ENCODE data around the gene TRPM3. TPM values are rescaled to one million over a fixed set of nuclear protein-coding genes. Genes with fewer than 3 reads are reported as not detected.

Gene TRPM3
- total and polyA plus RNA-seq, 9 of the 15 experiments (the other 6 are each of a cell fraction or from before 2014, with no cell fraction given) = 0.04 TPM; not detected in 8

- TF ChIP-seq ARID3B (CRISPR knock-in tag; IDR thresholded peaks at IDR 0.05; ENCODE audit: borderline replicate concordance) (no peak), MAZ (CRISPR knock-in tag; conservative IDR thresholded peaks at IDR 0.05 in 1 of 2, IDR thresholded peaks at IDR 0.05 in 1 of 2) (no peak), TSC22D4 (tag; IDR thresholded peaks at IDR 0.05) (no peak), EZH2 (IDR thresholded peaks at IDR 0.05; ENCODE audit: borderline replicate concordance, low read depth, low read length) (no peak), FOXK1 (CRISPR knock-in tag; IDR thresholded peaks at IDR 0.05; ENCODE audit: borderline replicate concordance) (no peak), FOXM1 (IDR thresholded peaks at IDR 0.05; ENCODE audit: low read depth) (no peak), FOXM1 (CRISPR knock-in tag; IDR thresholded peaks at IDR 0.05; ENCODE audit: low read depth) (no peak), L3MBTL2 (IDR thresholded peaks at IDR 0.05) (no peak), ZNF23 (CRISPR knock-in tag; IDR thresholded peaks at IDR 0.05) (no peak)
- TF ChIP-seq, protein P1, sequence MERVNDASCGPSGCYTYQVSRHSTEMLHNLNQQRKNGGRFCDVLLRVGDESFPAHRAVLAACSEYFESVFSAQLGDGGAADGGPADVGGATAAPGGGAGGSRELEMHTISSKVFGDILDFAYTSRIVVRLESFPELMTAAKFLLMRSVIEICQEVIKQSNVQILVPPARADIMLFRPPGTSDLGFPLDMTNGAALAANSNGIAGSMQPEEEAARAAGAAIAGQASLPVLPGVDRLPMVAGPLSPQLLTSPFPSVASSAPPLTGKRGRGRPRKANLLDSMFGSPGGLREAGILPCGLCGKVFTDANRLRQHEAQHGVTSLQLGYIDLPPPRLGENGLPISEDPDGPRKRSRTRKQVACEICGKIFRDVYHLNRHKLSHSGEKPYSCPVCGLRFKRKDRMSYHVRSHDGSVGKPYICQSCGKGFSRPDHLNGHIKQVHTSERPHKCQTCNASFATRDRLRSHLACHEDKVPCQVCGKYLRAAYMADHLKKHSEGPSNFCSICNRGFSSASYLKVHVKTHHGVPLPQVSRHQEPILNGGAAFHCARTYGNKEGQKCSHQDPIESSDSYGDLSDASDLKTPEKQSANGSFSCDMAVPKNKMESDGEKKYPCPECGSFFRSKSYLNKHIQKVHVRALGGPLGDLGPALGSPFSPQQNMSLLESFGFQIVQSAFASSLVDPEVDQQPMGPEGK (CRISPR knock-in tag; IDR thresholded peaks at IDR 0.05; ENCODE audit: borderline replicate concordance) = no peak
- TF ChIP-seq, protein P2, sequence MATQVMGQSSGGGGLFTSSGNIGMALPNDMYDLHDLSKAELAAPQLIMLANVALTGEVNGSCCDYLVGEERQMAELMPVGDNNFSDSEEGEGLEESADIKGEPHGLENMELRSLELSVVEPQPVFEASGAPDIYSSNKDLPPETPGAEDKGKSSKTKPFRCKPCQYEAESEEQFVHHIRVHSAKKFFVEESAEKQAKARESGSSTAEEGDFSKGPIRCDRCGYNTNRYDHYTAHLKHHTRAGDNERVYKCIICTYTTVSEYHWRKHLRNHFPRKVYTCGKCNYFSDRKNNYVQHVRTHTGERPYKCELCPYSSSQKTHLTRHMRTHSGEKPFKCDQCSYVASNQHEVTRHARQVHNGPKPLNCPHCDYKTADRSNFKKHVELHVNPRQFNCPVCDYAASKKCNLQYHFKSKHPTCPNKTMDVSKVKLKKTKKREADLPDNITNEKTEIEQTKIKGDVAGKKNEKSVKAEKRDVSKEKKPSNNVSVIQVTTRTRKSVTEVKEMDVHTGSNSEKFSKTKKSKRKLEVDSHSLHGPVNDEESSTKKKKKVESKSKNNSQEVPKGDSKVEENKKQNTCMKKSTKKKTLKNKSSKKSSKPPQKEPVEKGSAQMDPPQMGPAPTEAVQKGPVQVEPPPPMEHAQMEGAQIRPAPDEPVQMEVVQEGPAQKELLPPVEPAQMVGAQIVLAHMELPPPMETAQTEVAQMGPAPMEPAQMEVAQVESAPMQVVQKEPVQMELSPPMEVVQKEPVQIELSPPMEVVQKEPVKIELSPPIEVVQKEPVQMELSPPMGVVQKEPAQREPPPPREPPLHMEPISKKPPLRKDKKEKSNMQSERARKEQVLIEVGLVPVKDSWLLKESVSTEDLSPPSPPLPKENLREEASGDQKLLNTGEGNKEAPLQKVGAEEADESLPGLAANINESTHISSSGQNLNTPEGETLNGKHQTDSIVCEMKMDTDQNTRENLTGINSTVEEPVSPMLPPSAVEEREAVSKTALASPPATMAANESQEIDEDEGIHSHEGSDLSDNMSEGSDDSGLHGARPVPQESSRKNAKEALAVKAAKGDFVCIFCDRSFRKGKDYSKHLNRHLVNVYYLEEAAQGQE (IDR thresholded peaks at IDR 0.05; ENCODE audit: borderline replicate concordance) = no peak
- TF ChIP-seq, protein P2 (CRISPR knock-in tag; IDR thresholded peaks at IDR 0.05; ENCODE audit: low read depth) = no peak
- Histone ChIP-seq H3K4me2 (ENCODE audit: insufficient read depth, low read length) (no peak overlapping the region), H3K9me3 (replicated peaks; ENCODE audit: control insufficient read depth, insufficient read depth, low read depth, low read length) (no peaks in the 10 kb centered on the region), H3K27ac (ENCODE audit: extremely low read depth, low read depth, low read length) (no peak overlapping the region), H3K79me2 (ENCODE audit: control insufficient read depth, insufficient read depth, low read length) (no peaks in the 10 kb centered on the region), H4K20me1 (replicated peaks; ENCODE audit: control insufficient read depth, insufficient read depth, low read length) (no peaks in the 10 kb centered on the region), H2AFZ (ENCODE audit: low read depth, low read length) (no peak overlapping the region), H3K9me1 (ENCODE audit: control insufficient read depth, insufficient read depth, low read length) (no peaks in the 10 kb centered on the region), H3K27me3 (ENCODE audit: control insufficient read depth in 2 of 2, insufficient read depth in 2 of 2, low read length in 2 of 2) (no peaks in the 10 kb centered on the region), H3K4me1 (replicated peaks in 1 of 2; ENCODE audit: control insufficient read depth in 2 of 2, insufficient read depth in 2 of 2, low read length in 2 of 2) (no peaks in the 10 kb centered on the region), H3K36me3 (ENCODE audit: control insufficient read depth, insufficient read depth, low read length) (no peaks in the 10 kb centered on the region), H3K9ac (ENCODE audit: insufficient read depth in 1 of 2, low read depth in 2 of 2, low read length in 2 of 2) (no peak overlapping the region), H3K4me3 (no peak overlapping the region)
- WGBS (ENCODE audit: insufficient coverage, low coverage, missing lambda C conversion rate) = 0% methylated on average over 5 of the region's 5 CpGs
- CTCF ChIA-PET (ENCODE audit: low intra/inter-chr PET ratio) = no interaction called here
- in situ Hi-C loops (cut with MboI) = no loop called here
- FAIRE-seq (no peak), DNase-seq (ENCODE audit: extremely low read depth in 1 of 4, low spot score in 3 of 4) (no peak), ATAC-seq (no peak)
- POLR2A ChIA-PET = no interaction called here
- intact Hi-C loops (cut with micrococcal nuclease) = no loop called here
- no TSS peak for BruUV-seq (replicated peaks)
These were observed 48.8 kb downstream of the TRPM3 start for GRCh38 chr9:71072587-71072986.

Data from K562 (cell line).